CD8-positive, alpha-beta memory T cell (primary cell): Measurements from ENCODE around the gene NOC2L. TPM values are rescaled to one million over a fixed set of nuclear protein-coding genes. Genes with fewer than 3 reads are reported as not detected.

Experiments used
- CTCF ChIA-PET: fragments of 350-600 bp; sonication (Branson Sonifier 250); formaldehyde crosslinking; loops from one replicate; lab custom pipeline; 2021; ENCODE audit warnings: antibody characterized with exemption; lab: Charles Lee
- POLR2A ChIA-PET: fragments of 350-600 bp; sonication (Branson Sonifier 250); formaldehyde crosslinking; loops from one replicate; lab custom pipeline; 2021; ENCODE audit warnings: antibody characterized with exemption; lab: Charles Lee
- DNase-seq, 5 donors: peaks; one replicate each; pipeline versions ENCODE4 v3.0.0 to v3.0.0-alpha.2; 2020 to 2022; ENCODE audit warnings: mixed read lengths in 1 of 5
- H3K27ac ChIP-seq: one replicate; pipeline ENCODE4 v1.7.0; 2013; ENCODE audit warnings: low read depth, mild to moderate bottlenecking, low read length, moderate library complexity
- H3K27me3 ChIP-seq: 2 replicates; pipeline ENCODE4 v1.7.0; 2013; ENCODE audit warnings: low read length, mild to moderate bottlenecking; ENCODE audit not compliant: insufficient read depth, poor library complexity, severe bottlenecking
- H3K36me3 ChIP-seq: 2 replicates; pipeline ENCODE4 v1.7.0; 2013; ENCODE audit warnings: mild to moderate bottlenecking, low read length, moderate library complexity; ENCODE audit not compliant: insufficient read depth
- H3K4me1 ChIP-seq: 2 replicates; pipeline ENCODE4 v1.7.0; 2013; ENCODE audit warnings: mild to moderate bottlenecking, low read length, moderate library complexity; ENCODE audit not compliant: insufficient read depth
- H3K4me3 ChIP-seq: 2 replicates; pipeline ENCODE4 v1.7.0; 2013; ENCODE audit warnings: mild to moderate bottlenecking, low read length
- H3K9me3 ChIP-seq: 2 replicates; pipeline ENCODE4 v1.7.0; 2013; ENCODE audit warnings: mild to moderate bottlenecking, low read length
- H3K27ac Mint-ChIP-seq, 8 donors: one replicate each; pipeline ENCODE4 v1.8.0; 2020 to 2021; ENCODE audit warnings: mixed read lengths in 8 of 8, mild to moderate bottlenecking in 6 of 8, inconsistent platforms in 3 of 8, moderate library complexity in 3 of 8
- H3K27me3 Mint-ChIP-seq, 2 donors: one replicate each; pipeline ENCODE4 v1.8.0; 2020 to 2021; ENCODE audit warnings: mixed read lengths in 2 of 2, mild to moderate bottlenecking in 1 of 2, moderate library complexity in 1 of 2
- H3K36me3 Mint-ChIP-seq, 3 donors: one replicate each; pipeline ENCODE4 v1.8.0; 2020 to 2021; ENCODE audit warnings: mixed read lengths in 3 of 3, inconsistent platforms in 1 of 3, mild to moderate bottlenecking in 1 of 3
- H3K4me1 Mint-ChIP-seq, 3 donors: one replicate each; pipeline ENCODE4 v1.8.0; 2020 to 2021; ENCODE audit warnings: mixed read lengths in 3 of 3, inconsistent platforms in 1 of 3, mild to moderate bottlenecking in 1 of 3
- H3K4me3 Mint-ChIP-seq, 7 donors: one replicate each; pipeline ENCODE4 v1.8.0; 2020 to 2021; ENCODE audit warnings: mixed read lengths in 7 of 7, mild to moderate bottlenecking in 6 of 7, moderate library complexity in 4 of 7, inconsistent platforms in 2 of 7
- H3K9me3 Mint-ChIP-seq, 5 donors: one replicate each; pipeline ENCODE4 v1.8.0; 2020 to 2022; ENCODE audit warnings: mixed read lengths in 5 of 5, mild to moderate bottlenecking in 3 of 5, moderate library complexity in 2 of 5, inconsistent platforms in 1 of 5
- polyA plus RNA-seq: library from polyadenylated mRNA; unstranded; fragments of 300-500 nt; fragmentation: Illumina TruSeq; gene quantifications from one replicate; pipeline ENCODE4 v1.2.3, GENCODE V29; 2021
- total RNA-seq, 2 experiments: library from RNA; stranded (reverse); gene quantifications; one replicate each; pipeline ENCODE4 v1.2.3, GENCODE V29; 2021

NOC2L gene
- total and polyA plus RNA-seq, 3 experiments from 2014 or later: 72.3 to 187 (median 175) TPM

DNA sequence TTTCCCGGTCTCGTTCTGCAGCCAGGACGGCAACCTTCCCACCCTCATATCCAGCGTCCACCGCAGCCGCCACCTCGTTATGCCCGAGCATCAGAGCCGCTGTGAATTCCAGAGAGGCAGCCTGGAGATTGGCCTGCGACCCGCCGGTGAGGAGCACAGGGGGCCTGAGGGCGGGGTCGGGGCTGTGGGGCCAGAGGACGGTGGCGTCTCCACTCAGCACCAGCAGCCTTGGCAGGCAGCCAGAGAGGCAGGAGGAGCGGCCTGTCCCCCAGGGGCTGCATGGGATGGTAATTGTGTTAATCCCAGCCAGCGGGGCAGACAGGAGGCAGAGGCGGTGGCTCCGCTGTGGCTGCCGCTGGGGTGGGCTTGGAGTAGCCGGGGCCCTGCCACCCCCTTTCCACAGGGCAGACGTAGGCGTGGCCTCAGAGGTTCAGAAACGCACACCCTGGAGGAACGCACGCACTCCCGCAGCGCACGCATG is 23.3 kb downstream of the NOC2L start:
- Histone ChIP-seq H3K9me3 (no peaks in the 10 kb centered on the region), H3K27me3 (peaks cover 15% of the 10 kb centered on the region), H3K4me3 (no peak overlapping the region), H3K4me1 (peaks cover 4% of the 10 kb centered on the region), H3K36me3 (no peaks in the 10 kb centered on the region), H3K27ac (no peak overlapping the region)
- no peaks in the 10 kb centered on the region for H3K36me3 Mint-ChIP-seq
- no peak overlapping the region for H3K27ac Mint-ChIP-seq
- no peak overlapping the region for H3K4me3 Mint-ChIP-seq
- CTCF ChIA-PET: no interaction called here
- H3K4me1 Mint-ChIP-seq: peaks cover 4 to 8% (median 5%) of the 10 kb centered on the region in 3 donors
- no peaks in the 10 kb centered on the region for H3K9me3 Mint-ChIP-seq
- peaks cover 20 to 38% of the 10 kb centered on the region in 2 donors for H3K27me3 Mint-ChIP-seq
- POLR2A ChIA-PET: no interaction called here
- DNase-seq: no peak

DNA sequence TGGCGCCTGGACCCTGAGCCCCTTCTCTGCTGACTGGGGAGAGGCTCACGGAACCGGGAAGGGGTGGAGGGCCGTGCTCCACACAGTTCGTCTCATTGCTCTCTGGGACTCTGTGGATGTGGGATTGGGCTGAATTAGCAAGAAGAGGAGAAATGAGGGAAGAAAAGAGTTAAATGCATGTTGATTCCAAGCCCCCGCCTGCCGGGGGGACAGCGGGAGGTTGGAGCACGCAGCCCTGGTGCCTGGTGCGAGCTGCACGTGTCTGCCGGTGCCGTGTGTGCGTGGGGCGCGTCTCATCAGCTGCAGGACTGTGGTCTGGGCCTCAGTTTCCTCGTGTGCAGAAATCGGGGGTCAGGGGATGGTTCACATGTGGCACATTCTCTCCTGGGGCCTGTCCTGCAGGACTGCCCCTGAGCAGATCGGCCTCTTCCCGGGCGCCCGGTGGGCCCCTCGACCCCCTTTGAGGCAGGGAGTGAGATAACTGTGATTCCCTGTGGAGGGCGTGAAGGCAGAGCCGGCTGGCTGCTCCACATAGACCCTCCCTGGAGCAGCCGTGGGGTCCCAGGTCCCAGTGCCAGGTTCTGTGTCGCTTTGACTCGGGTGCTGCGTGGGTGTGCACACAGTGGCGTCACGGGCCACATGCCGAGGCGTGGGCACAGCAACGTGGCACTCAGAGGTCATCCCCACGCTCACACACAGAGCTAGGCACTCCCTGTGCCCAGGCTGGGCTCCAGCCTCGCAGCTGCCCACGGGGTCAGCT is 23.9 kb downstream of the NOC2L start:
- H3K27ac ChIP-seq: no peak overlapping the region
- Mint-ChIP-seq H3K36me3 (no peaks in the 10 kb centered on the region), H3K27me3 (peaks cover 15 to 34% of the 10 kb centered on the region in 2 donors), H3K9me3 (no peaks in the 10 kb centered on the region), H3K4me1 (peaks cover 3 to 5% (median 4%) of the 10 kb centered on the region in 3 donors), H3K27ac (no peak overlapping the region), H3K4me3 (no peak overlapping the region)
- no peaks in the 10 kb centered on the region for H3K9me3 ChIP-seq
- no peaks in the 10 kb centered on the region for H3K4me1 ChIP-seq
- ChIA-PET CTCF (no interaction called here), POLR2A (no interaction called here)
- no peak overlapping the region for H3K4me3 ChIP-seq
- H3K27me3 ChIP-seq: peaks cover 11% of the 10 kb centered on the region
- H3K36me3 ChIP-seq: no peaks in the 10 kb centered on the region
- DNase-seq: no peak

DNA sequence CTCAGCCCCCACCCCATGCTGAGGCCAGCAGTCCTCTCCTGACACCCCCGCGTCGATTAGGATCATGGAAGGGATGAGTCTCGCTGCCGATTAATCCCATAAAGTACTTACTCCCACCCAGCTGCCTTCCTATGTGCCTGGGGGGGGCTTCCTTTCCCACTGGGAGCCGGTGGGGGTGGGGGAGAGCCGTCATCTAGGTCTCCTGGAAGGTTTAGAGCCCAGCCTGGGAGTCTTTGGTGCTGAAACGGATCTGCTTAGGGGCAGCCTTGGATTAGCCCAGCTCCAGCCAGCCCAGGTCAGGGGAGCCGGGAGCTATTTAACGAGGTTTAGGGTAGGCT is 25.5 kb downstream of the NOC2L start:
- Mint-ChIP-seq H3K36me3 (no peaks in the 10 kb centered on the region), H3K4me1 (peaks cover 3 to 5% (median 4%) of the 10 kb centered on the region in 3 donors), H3K4me3 (no peak overlapping the region), H3K9me3 (no peaks in the 10 kb centered on the region), H3K27ac (no peak overlapping the region), H3K27me3 (peaks cover 7 to 34% of the 10 kb centered on the region in 2 donors)
- Histone ChIP-seq H3K4me3 (no peak overlapping the region), H3K36me3 (no peaks in the 10 kb centered on the region), H3K27me3 (peaks cover 7% of the 10 kb centered on the region), H3K4me1 (no peaks in the 10 kb centered on the region), H3K27ac (no peak overlapping the region), H3K9me3 (no peaks in the 10 kb centered on the region)
- DNase-seq: no peak
- CTCF ChIA-PET: no interaction called here
- POLR2A ChIA-PET: no interaction called here

DNA sequence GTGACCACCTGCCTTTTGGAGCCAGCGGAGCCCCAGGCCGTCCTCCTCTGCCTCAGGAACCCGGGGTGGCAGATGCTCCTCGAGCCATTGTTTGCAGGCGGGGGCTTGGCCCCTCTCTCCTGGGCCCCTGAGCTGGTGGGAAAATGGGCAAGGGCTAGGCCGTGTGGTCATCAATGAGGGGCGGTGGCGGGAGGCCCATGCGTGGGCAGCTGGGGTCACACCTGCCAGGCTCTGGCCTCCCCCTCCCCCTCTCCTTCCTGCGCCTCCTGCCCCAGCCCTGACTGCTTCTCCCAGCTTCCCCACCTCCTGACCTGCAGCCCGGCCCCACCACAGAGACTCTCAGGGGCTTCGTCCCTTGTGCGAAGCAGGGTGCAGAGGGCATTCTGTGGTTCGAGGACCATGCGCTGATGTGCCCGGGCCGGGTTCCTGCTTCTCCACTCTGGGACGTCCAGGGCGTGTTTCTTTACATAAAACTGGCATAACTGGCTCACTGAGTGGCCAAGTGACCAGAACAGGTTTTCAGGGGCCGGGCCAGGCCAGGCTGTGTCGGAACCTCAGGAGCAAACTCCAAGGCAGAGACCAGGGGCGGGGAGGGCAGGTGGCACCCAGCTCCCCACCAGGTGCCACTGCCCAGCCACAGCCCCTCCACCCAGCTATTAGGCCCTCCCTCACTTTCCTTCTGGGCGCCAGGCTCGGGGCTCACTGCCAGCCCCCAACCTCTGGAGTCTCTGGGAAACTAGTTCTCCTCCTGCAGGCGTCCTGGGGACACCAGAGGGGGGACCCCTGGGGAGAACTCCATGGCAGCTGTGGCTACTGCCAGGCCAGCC is 26.1 kb downstream of the NOC2L start:
- peak overlapping the region in 1 of 8 donors; percentile 33 for H3K27ac Mint-ChIP-seq
- H3K4me1 Mint-ChIP-seq: peaks cover 3 to 5% (median 4%) of the 10 kb centered on the region in 3 donors
- ChIA-PET CTCF (no interaction called here), POLR2A (no interaction called here)
- Histone ChIP-seq H3K9me3 (no peaks in the 10 kb centered on the region), H3K4me1 (no peaks in the 10 kb centered on the region), H3K27me3 (peaks cover 7% of the 10 kb centered on the region), H3K36me3 (no peaks in the 10 kb centered on the region), H3K27ac (no peak overlapping the region), H3K4me3 (no peak overlapping the region)
- peaks cover 6 to 28% of the 10 kb centered on the region in 2 donors for H3K27me3 Mint-ChIP-seq
- no peak overlapping the region for H3K4me3 Mint-ChIP-seq
- DNase-seq: no peak
- no peaks in the 10 kb centered on the region for H3K9me3 Mint-ChIP-seq
- no peaks in the 10 kb centered on the region for H3K36me3 Mint-ChIP-seq

DNA sequence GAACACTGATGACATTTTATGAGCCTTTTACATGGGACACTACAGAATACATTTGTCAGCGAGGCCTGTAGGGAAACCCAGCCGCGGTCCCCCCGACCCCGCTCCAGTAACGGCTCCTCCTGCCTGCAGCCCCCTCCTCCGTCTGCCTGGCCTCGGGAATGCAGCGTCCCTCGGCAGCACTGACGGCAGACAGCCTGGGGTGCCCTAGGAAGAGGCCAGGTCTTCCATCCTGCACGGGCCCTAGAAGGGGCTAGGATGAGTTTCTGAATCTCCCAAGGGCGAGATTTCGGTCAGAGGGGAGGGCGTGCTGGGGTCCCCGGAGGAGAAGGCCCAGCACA is 26.9 kb downstream of the NOC2L start:
- POLR2A ChIA-PET: no interaction called here
- peaks cover 6 to 32% of the 10 kb centered on the region in 2 donors for H3K27me3 Mint-ChIP-seq

DNA sequence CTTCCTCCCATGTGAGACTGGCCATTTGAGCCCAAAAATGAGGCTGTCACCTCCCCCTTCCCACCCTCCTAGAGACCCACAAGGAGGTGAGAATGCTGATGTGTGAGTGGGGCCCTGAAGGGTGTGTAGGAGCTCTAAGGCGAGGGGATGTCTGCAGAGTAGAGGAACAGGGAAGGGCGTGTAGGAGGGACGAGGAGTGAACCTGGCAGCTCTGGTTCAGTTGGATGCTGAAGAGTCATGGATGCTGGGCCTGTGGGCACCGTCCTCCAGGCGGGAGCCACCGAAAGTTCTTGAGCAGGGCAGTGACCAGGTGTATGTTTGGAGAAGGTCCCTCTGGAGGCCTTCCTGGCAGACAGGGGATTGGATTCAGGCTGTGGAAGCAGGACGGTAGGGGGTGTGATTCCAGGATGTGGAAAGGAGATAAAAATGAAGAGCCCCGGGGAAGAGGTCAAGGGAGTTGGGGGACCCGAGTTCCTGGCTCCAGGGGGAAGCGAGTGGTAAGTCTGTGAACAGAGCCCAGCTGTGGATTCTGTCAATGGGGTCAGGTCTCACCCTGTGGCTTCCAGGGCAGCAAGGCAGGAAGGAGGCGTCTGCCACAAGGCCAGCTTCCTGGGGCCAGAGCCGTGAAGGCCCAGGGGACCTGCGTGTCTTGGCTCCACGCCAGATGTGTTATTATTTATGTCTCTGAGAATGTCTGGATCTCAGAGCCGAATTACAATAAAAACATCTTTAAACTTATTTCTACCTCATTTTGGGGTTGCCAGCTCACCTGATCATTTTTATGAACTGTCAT is 27.5 kb downstream of the NOC2L start:
- H3K4me1 ChIP-seq: no peaks in the 10 kb centered on the region
- no peak overlapping the region for H3K4me3 Mint-ChIP-seq
- peaks cover 7 to 31% of the 10 kb centered on the region in 2 donors for H3K27me3 Mint-ChIP-seq
- peaks cover 8% of the 10 kb centered on the region for H3K27me3 ChIP-seq
- H3K4me3 ChIP-seq: no peak overlapping the region
- no peaks in the 10 kb centered on the region for H3K36me3 ChIP-seq
- ChIA-PET CTCF (no interaction called here), POLR2A (no interaction called here)
- no peaks in the 10 kb centered on the region for H3K9me3 ChIP-seq
- no peak overlapping the region for H3K27ac ChIP-seq
- H3K36me3 Mint-ChIP-seq: no peaks in the 10 kb centered on the region
- DNase-seq: no peak
- H3K27ac Mint-ChIP-seq: peak overlapping the region in 1 of 8 donors; percentile 39
- peaks cover 3 to 5% (median 4%) of the 10 kb centered on the region in 3 donors for H3K4me1 Mint-ChIP-seq
- no peaks in the 10 kb centered on the region for H3K9me3 Mint-ChIP-seq

More for the DNA sequence above, 26.9 kb downstream of the NOC2L start:
- Histone ChIP-seq H3K27me3 (peaks cover 7% of the 10 kb centered on the region), H3K4me1 (no peaks in the 10 kb centered on the region), H3K4me3 (no peak overlapping the region), H3K9me3 (no peaks in the 10 kb centered on the region), H3K36me3 (no peaks in the 10 kb centered on the region), H3K27ac (no peak overlapping the region)
- DNase-seq: no peak
- CTCF ChIA-PET: no interaction called here
- Mint-ChIP-seq H3K4me1 (peaks cover 3 to 5% (median 4%) of the 10 kb centered on the region in 3 donors), H3K9me3 (no peaks in the 10 kb centered on the region), H3K27ac (no peak overlapping the region), H3K36me3 (no peaks in the 10 kb centered on the region), H3K4me3 (no peak overlapping the region)

DNA sequence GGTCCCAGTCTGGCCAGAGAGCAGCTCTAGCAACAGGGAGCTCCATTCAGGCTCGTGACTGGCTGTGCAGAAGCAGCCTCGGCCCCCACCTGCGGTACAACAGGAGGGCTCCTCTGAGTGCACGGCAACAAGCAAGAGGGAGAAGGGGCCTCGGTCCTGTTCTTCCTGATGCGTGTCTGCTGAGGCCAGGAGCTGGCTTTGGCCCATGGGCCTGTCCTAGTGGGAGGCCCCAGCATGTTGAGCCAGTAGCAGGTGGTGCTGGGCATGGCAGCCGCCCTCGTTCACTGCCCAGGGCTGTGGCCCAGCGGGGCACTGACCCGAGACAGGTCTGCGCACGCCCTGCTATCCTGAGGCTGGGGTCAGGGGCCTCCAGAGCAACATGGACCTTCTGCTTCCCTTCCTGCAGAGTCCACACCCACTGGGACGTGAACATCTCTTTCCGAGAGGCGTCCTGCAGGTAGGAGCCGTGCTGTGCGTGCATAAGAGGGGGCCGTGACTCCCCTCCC is 28.4 kb downstream of the NOC2L start:
- ChIA-PET CTCF (no interaction called here), POLR2A (no interaction called here)
- Histone ChIP-seq H3K4me3 (no peak overlapping the region), H3K27me3 (peaks cover 16% of the 10 kb centered on the region), H3K9me3 (no peaks in the 10 kb centered on the region), H3K27ac (no peak overlapping the region), H3K4me1 (peaks cover 3% of the 10 kb centered on the region), H3K36me3 (no peaks in the 10 kb centered on the region)
- Mint-ChIP-seq H3K4me1 (peaks cover 5 to 11% (median 6%) of the 10 kb centered on the region in 3 donors), H3K36me3 (no peaks in the 10 kb centered on the region), H3K4me3 (no peak overlapping the region), H3K9me3 (no peaks in the 10 kb centered on the region), H3K27ac (no peak overlapping the region), H3K27me3 (peaks cover 13 to 40% of the 10 kb centered on the region in 2 donors)
- no peak for DNase-seq
